IgD-negative memory B cell (primary cell): ENCODE results near the gene ZNHIT2. TPM values are rescaled to one million over a fixed set of nuclear protein-coding genes. Genes with fewer than 3 reads are reported as not detected.

ENCODE experiments used
- H3K27ac Mint-ChIP-seq, 3 donors: one replicate each; pipeline ENCODE4 v1.8.0; 2020 to 2022; ENCODE audit warnings: mild to moderate bottlenecking in 3 of 3, mixed read lengths in 3 of 3, moderate library complexity in 1 of 3
- H3K27me3 Mint-ChIP-seq: one replicate; pipeline ENCODE4 v1.8.0; 2021; ENCODE audit warnings: mixed read lengths
- H3K36me3 Mint-ChIP-seq: one replicate; pipeline ENCODE4 v1.8.0; 2020; ENCODE audit warnings: mild to moderate bottlenecking, mixed read lengths
- H3K4me1 Mint-ChIP-seq, 3 donors: one replicate each; pipeline ENCODE4 v1.8.0; 2020 to 2022; ENCODE audit warnings: mixed read lengths in 3 of 3, mild to moderate bottlenecking in 1 of 3
- H3K4me3 Mint-ChIP-seq, 4 donors: one replicate each; pipeline ENCODE4 v1.8.0; 2020 to 2022; ENCODE audit warnings: mild to moderate bottlenecking in 4 of 4, mixed read lengths in 4 of 4, moderate library complexity in 3 of 4
- H3K9me3 Mint-ChIP-seq, 3 donors: one replicate each; pipeline ENCODE4 v1.8.0; 2020 to 2021; ENCODE audit warnings: mixed read lengths in 3 of 3, mild to moderate bottlenecking in 1 of 3
- polyA plus RNA-seq: library from polyadenylated mRNA; unstranded; fragments of 300-500 nt; fragmentation: Illumina TruSeq; gene quantifications from one replicate; pipeline ENCODE4 v1.2.3, GENCODE V29; 2021

The ZNHIT2 gene
- polyA plus RNA-seq, 1 donor from 2014 or later: 20.2 TPM

DNA sequence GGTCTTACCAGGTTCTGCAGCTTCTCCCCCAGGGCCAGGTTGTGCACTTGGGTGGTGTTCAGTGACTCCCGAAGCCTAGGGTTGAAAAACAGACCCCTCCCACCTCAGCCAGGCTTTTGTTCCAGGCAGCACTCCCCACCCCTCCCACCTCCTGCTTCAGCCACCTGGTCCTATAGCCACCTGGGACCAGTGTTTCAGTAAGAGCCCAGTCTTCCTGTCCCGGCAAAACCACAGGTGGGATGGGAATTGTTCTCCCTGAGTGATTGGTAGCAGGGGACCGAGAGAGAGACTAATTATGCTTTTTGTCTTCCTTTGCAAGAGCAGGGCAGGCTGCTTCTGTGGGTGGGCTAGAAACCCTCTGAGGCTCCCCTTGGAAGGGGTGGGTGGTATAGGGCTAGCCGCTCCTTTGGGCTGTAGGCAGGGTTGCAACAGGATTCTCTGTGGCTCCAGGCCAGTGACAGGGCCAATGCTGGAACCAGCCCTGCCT lies 50.7 kb downstream of the ZNHIT2 start:
- H3K4me3 Mint-ChIP-seq: no peak overlapping the region
- H3K9me3 Mint-ChIP-seq: no peaks in the 10 kb centered on the region
- H3K27ac Mint-ChIP-seq: no peak overlapping the region
- peaks cover 2% of the 10 kb centered on the region for H3K27me3 Mint-ChIP-seq
- H3K4me1 Mint-ChIP-seq: peaks cover 1 to 8% (median 3%) of the 10 kb centered on the region in 3 donors
- no peaks in the 10 kb centered on the region for H3K36me3 Mint-ChIP-seq

Other genes with a start within 250 kb of the ZNHIT2 start
- 210 TPM for gene EHD1, start 239.1 kb downstream of the ZNHIT2 start, polyA plus RNA-seq
- gene ATG2A, start 200.5 kb downstream of the ZNHIT2 start, polyA plus RNA-seq: 3.9 TPM
- 11.4 TPM for gene PPP2R5B, start 193.0 kb downstream of the ZNHIT2 start, polyA plus RNA-seq
- not detected for gene GPHA2, start 181.8 kb downstream of the ZNHIT2 start, polyA plus RNA-seq
- gene MAJIN, start 145.6 kb downstream of the ZNHIT2 start, polyA plus RNA-seq: 0.39 TPM
- gene BATF2, start 120.7 kb downstream of the ZNHIT2 start, polyA plus RNA-seq: 0.29 TPM
- gene ARL2, start 103.5 kb downstream of the ZNHIT2 start, polyA plus RNA-seq: 100 TPM
- gene SNX15, start 90.3 kb downstream of the ZNHIT2 start, polyA plus RNA-seq: 24.4 TPM
- gene SAC3D1, start 76.5 kb downstream of the ZNHIT2 start, polyA plus RNA-seq: 7.2 TPM
- 21.5 TPM for gene NAALADL1, start 59.1 kb downstream of the ZNHIT2 start, polyA plus RNA-seq
- 2.0 TPM for gene CDCA5, start 33.7 kb downstream of the ZNHIT2 start, polyA plus RNA-seq
- 36.4 TPM for gene ZFPL1, start 33.5 kb downstream of the ZNHIT2 start, polyA plus RNA-seq
- 88.2 TPM for gene VPS51, start 21.5 kb downstream of the ZNHIT2 start, polyA plus RNA-seq
- gene TM7SF2, start 5.8 kb downstream of the ZNHIT2 start, polyA plus RNA-seq: 18.2 TPM
- gene FAU, start 4.4 kb upstream of the ZNHIT2 start, polyA plus RNA-seq: 1,422 TPM
- gene MRPL49, start 4.6 kb upstream of the ZNHIT2 start, polyA plus RNA-seq: 95.5 TPM
- 61.2 TPM for gene SYVN1, start 16.8 kb upstream of the ZNHIT2 start, polyA plus RNA-seq
- gene SPDYC, start 52.5 kb upstream of the ZNHIT2 start, polyA plus RNA-seq: not detected
- 113 TPM for gene CAPN1, start 64.2 kb upstream of the ZNHIT2 start, polyA plus RNA-seq
- gene POLA2, start 144.3 kb upstream of the ZNHIT2 start, polyA plus RNA-seq: 13.0 TPM
- gene CDC42EP2, start 197.2 kb upstream of the ZNHIT2 start, polyA plus RNA-seq: not detected
- 77.7 TPM for gene DPF2, start 216.2 kb upstream of the ZNHIT2 start, polyA plus RNA-seq
- gene TIGD3, start 237.1 kb upstream of the ZNHIT2 start, polyA plus RNA-seq: 2.3 TPM